Right lung (tissue), 5 donors: Measurements from ENCODE around the gene DOCK9. TPM values are rescaled to one million over a fixed set of nuclear protein-coding genes. Genes with fewer than 3 reads are reported as not detected.

Experiments used
- DNase-seq, 2 donors: peaks; one replicate each; pipeline ENCODE4 v3.0.0-alpha.2; 2013
- polyA plus RNA-seq, 5 donors: library from polyadenylated mRNA; unstranded; fragments of 120-200 nt; gene quantifications; one replicate each; pipeline versions ENCODE4 v1.2.1 to v1.2.3, GENCODE V29; 2013; ENCODE audit warnings: inconsistent platforms in 1 of 5, low replicate concordance in 1 of 5; ENCODE audit not compliant: insufficient read length in 5 of 5, insufficient read depth in 1 of 5

The DOCK9 gene
- polyA plus RNA-seq, 5 donors: 89.5 to 123 (median 115) TPM

DNA sequence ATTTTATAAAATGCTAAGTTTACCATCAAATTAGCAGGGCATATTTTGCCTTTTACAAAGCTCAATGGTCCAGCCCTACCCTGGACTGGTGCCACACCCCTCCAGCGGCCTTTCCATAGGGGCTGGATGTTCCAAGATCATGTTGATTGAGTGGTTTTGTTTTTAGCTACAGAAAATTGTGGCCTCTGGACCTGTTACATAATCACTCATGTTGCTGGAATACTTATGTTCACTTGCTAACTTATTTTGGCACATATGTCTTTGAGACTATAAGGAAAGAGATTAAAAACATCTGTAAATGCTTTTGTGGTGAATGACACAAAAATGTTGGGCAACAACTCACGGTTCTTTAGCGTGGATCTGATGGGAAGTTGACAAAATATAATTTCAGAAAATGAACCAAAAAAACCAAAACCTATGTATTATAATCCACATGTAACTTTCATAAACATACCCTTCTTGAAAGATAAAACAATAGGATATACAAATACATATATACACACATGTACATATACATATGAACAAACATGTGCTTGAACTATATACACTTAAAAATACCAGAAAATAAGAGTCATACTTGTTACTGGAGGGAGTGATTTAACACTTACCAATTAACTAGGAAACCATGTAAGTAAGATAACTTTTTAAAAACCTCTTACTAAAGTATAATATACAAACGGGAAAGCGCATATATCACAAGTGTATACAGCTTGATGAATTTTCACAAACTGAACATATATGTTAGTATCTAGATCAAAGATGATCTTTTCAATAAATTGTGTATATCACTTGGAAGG is 178.8 kb downstream of the DOCK9 start:
- DNase-seq: peak; percentile 56 to 78

GRCh38 chr13:98797456-98797855 is 180.4 kb downstream of the DOCK9 start:
- DNase-seq: no peak

DNA sequence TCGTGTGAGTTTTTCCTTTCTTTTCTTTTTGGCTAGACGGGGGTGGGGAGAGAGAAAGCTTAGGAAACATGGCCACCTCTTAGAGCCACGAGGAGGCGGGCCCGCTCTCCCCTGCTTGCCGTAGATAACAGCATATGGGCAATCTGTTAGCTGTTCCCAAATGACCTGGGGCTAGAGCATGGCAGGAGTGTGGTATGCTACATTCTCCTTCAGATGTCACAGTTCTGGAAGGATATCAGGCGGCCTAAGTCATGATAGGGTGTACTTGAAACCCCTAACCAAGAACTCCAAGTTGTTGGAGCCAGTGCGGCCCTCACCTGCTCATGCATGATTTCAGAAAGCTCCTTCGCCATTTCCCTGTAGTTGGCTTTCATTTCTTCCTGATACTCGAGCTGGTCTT is 181.1 kb downstream of the DOCK9 start:
- no peak for DNase-seq

- no peak for DNase-seq
Measured at GRCh38 chr13:98796191-98796590, 181.7 kb downstream of the DOCK9 start.

DNA sequence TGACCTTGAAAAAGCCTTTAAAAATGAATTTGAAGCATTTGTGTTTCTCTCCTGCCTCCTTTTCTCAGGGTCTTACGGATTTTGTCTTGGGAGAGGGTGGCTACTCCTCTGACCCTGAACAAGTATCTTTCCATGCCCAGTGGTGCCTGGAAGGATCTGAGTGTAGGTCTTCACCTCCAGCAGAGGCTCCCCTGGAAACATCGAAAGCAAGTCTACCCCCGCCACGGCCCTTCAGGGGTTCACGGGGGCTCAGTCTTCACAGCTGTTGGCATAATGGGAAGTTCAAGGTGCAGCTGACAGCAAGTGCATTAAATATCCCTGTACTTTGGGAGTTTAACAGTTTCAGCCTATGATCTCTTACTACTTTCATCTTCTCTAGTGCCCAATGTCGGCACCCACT is 182.6 kb downstream of the DOCK9 start:
- no peak for DNase-seq

DNA sequence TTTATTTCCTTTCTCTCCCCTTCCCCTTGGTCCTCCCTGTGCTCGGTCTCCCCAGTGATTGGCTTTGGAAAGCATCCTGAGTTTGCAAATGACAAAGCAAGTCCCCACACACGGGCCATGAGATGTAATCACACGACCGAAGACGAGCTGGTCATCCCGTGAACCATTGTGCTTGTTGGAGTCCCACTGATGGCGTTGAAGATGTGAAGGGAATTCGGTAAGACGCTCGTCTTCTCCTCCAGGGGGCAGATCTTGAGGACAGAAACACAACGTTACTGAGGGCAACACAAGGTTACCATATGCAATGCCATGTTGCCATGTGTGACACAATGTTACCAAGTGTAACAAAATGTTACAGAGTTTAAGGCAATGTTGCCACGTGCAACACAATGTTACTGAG is 183.4 kb downstream of the DOCK9 start:
- no peak for DNase-seq

GRCh38 chr13:98792785-98793495 is 184.9 kb downstream of the DOCK9 start:
- no peak for DNase-seq

DNA sequence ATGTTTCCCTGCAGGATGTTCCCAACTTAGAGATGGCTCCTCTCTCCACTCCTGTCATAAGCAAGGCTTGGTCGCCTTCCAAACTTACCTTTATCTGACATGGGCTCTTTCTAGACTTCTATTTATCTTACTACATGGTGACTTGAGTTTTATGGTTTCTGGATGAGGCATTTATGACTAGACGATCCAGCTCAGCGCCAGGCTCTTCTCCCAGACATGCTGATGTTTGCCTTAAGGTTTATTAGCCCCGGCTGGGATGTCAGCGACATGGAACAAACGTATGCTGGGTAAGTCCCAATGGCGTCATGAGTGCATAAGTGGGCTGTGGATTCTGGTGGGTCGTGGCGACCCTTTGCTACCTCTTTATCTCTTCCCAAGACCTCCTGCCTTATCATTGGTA is 185.5 kb downstream of the DOCK9 start:
- DNase-seq: no peak

GRCh38 chr13:98791611-98792010 is 186.3 kb downstream of the DOCK9 start:
- no peak for DNase-seq

DNA sequence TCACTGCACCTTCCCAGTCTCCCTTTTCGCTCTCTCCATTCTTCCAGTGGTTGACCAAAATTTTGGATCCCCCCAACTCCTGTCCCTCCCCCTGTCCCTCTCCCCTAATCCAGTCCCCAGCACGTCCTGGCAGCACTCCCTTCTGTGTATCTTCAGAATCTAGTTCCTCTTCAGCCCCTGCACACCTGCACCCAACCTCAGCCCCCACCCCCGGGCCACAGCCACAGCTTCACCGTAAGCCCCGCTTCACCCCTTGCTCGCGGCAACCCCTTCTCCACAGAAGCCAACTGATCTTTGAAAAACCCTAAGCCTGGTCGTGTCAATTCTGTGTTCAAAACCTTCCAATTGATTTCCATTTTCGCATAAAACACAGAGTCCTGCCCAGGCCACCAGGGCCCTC is 189.9 kb downstream of the DOCK9 start:
- no peak for DNase-seq

DNA sequence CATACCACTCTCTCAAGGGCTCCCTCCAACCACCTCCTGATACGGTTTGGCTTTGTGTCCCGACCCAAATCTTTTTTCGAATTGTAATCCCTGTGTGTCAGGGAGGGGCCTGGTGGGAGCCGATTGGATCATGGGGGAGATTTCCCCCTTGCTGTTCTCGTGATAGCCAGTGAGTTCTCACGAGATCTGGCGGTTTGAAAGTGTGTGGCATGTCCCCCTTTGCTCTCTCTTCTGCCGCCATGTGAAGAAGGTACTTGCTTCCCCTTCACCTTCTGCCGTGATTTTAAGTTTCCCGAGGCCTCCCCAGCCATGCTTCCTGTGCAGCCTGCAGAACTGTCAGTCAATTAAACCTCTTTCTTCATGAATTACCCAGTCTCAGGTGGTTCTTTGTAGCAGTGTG is 190.7 kb downstream of the DOCK9 start:
- no peak for DNase-seq

DNA sequence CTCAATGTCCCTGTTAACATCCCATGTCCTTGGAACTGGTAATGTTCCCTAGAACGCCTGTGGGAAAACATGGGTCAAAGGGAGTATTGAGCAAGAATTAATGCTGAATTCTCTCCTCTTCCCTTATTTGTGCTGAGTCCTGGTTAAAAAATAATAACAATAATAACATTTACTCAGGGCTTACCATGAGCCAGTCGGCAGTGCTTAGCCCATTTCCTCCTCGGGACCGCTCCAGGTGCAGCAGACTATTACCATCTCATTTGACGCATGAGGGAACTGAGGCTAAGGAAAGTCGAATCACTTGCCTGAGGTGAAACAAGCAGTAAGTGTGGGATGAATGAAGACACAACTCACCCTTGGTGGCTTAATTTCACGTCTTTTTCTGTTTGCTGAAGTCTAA is 191.8 kb downstream of the DOCK9 start:
- DNase-seq: no peak

DNA sequence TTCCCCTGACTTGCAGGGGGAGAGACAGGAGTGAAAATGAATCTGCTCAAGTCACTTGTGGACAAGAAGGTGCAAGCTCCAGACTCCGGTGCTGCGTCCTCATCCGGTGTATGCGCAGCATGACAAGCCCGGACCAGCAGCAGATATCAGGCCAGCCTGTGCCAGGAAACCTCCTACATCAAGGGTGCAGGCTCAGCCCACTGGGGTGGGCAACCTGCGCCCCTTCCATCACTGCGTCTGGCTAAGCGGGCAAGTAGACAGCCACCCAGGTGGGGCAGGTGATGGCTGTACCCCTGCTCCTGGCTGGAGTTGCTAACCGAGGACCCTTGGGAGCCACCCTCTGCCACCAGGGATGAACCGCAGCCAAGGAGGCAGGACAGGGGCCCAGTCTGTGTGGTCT is 192.5 kb downstream of the DOCK9 start:
- no peak for DNase-seq

GRCh38 chr13:98784666-98785065 is 193.2 kb downstream of the DOCK9 start:
- DNase-seq: no peak

DNA sequence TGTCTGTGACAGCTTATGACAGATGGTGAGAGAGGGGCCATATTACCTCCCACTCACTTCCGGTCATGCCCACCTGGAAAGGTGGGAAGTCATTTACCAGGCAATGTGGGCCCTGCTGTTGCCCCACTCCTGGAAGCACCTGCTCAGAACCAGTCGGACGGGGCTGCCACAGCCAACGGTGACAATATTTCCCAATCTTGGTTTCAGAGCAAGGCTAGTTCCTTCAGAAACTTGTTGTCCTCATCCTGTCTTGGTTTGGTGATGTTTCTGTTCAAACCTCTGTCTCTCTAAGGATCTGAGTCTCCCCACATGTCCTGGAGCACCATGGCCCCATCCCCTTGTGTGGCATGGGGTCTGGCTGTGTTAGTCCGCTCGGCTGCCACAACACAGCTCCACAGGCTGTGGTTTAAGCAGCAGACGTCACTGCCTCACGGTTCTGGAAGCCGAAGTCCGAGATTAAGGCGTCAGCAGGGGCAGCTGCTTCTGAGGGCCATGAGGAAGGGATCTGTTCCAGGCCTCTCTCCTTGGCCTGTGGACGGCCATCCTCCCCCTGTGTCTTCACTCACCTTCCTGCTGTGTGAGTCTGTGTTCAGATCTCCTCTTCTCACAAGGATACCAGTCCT is 193.9 kb downstream of the DOCK9 start:
- DNase-seq: no peak

GRCh38 chr13:98782654-98783053 is 195.2 kb downstream of the DOCK9 start:
- DNase-seq: no peak

GRCh38 chr13:98781905-98782304 is 196.0 kb downstream of the DOCK9 start:
- DNase-seq: no peak

- DNase-seq: no peak
Measured at GRCh38 chr13:98781470-98781869, 196.4 kb downstream of the DOCK9 start.

GRCh38 chr13:98781045-98781444 is 196.8 kb downstream of the DOCK9 start:
- DNase-seq: no peak

GRCh38 chr13:98780451-98780850 is 197.4 kb downstream of the DOCK9 start:
- no peak for DNase-seq

GRCh38 chr13:98779695-98780094 is 198.2 kb downstream of the DOCK9 start:
- no peak for DNase-seq

DNA sequence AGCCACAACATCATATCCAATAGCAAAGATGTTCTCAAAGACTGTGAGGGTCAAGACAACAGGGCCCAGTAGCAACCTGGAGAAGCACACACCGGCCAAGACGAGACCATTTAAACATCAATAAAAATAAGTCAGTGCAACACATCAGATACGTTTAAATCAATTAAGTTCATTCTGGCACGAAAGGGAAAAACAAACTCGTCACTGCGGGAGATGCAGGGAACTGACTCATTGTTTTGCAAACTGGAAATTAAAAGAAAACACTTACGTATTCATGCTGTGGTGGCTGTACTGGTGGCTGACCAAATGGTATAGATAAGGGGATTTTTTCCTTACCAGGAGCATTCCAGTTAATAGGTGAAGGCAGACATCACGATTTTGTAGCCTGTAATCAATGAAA is 199.1 kb downstream of the DOCK9 start:
- DNase-seq: no peak

DNA sequence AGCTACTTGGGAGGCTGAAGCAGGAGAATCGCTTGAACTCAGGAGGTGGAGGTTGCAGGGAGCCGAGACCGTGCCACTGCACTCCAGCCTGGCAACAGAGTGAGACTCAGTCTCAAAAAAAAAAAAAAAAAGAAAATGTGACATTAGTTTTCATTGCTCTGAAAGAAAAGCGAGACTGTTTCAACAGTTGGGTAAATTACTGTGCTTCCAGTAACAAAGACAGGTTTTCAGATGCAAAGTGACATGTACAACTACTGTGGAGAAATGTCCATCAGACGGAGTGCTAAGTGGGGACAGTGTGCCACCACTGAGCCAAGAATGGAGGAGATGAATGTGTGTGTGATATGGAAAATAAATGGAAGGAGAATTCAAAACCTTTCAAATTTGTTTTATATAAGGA is 201.2 kb downstream of the DOCK9 start:
- DNase-seq: no peak
